Natural killer cell (primary cell): Measurements from ENCODE around the gene WWC2. TPM values are rescaled to one million over a fixed set of nuclear protein-coding genes. Genes with fewer than 3 reads are reported as not detected.

Experiments
- ATAC-seq, 3 donors: fragments of 150-1000 bp in 2 of 3; fragments of 200-7000 bp in 1 of 3; cut with Tn5 transposase; 1 replicate in 1 of 3; 2 replicates in 2 of 3; pipeline ENCODE4 v1.10.0; 2021; ENCODE audit warnings: mild to moderate bottlenecking in 2 of 3, moderate library complexity in 2 of 3
- DNase-seq, 2 donors: peaks; one replicate each; pipeline versions ENCODE4 v3.0.0 to v3.0.0-alpha.2; 2013 to 2021; ENCODE audit warnings: mixed read lengths in 1 of 2
- H3K27ac ChIP-seq: one replicate; pipeline ENCODE4 v1.5.1; 2013; ENCODE audit warnings: mild to moderate bottlenecking, low read length
- H3K27me3 ChIP-seq: one replicate; pipeline ENCODE4 v1.6.1; 2013; ENCODE audit warnings: low read length; ENCODE audit not compliant: control insufficient read depth, insufficient read depth
- H3K36me3 ChIP-seq: one replicate; pipeline ENCODE4 v1.6.1; 2013; ENCODE audit warnings: low read length; ENCODE audit not compliant: control insufficient read depth, insufficient read depth
- H3K4me1 ChIP-seq: one replicate; pipeline ENCODE4 v1.6.1; 2013; ENCODE audit warnings: low read length; ENCODE audit not compliant: control insufficient read depth, insufficient read depth
- H3K4me3 ChIP-seq: one replicate; pipeline ENCODE4 v1.5.1; 2013; ENCODE audit warnings: low read length
- H3K9me3 ChIP-seq: one replicate; pipeline ENCODE4 v1.6.1; 2013; ENCODE audit warnings: low read length; ENCODE audit not compliant: control insufficient read depth, insufficient read depth
- H3K27ac Mint-ChIP-seq, 2 donors: one replicate each; pipeline ENCODE4 v1.8.0; 2022; ENCODE audit warnings: mild to moderate bottlenecking in 2 of 2, mixed read lengths in 2 of 2, moderate library complexity in 1 of 2
- H3K27me3 Mint-ChIP-seq, 2 donors: one replicate each; pipeline ENCODE4 v1.8.0; 2022; ENCODE audit warnings: low read depth in 2 of 2, mixed read lengths in 2 of 2
- H3K36me3 Mint-ChIP-seq: one replicate; pipeline ENCODE4 v1.8.0; 2022; ENCODE audit warnings: mixed read lengths
- H3K4me1 Mint-ChIP-seq, 2 donors: one replicate each; pipeline ENCODE4 v1.8.0; 2022; ENCODE audit warnings: mixed read lengths in 2 of 2
- H3K4me3 Mint-ChIP-seq: one replicate; pipeline ENCODE4 v1.8.0; 2022; ENCODE audit warnings: mild to moderate bottlenecking, moderate library complexity, mixed read lengths
- H3K9me3 Mint-ChIP-seq, 2 donors: one replicate each; pipeline ENCODE4 v1.8.0; 2022; ENCODE audit warnings: mixed read lengths in 2 of 2
- WGBS: methylation state at CpG from one replicate; pipeline ENCODE4 v1.1.7; 2013; ENCODE audit warnings: missing lambda C conversion rate; ENCODE audit not compliant: insufficient coverage; 5-methylcytosine and 5-hydroxymethylcytosine counted together
- intact Hi-C: fragments of 100-400 bp; cut with micrococcal nuclease; formaldehyde crosslinking; loops from one replicate; pipeline ENCODE4 v1.14.2; 2022
- total RNA-seq, 4 donors: library from RNA; stranded (reverse); fragments of 120-200 nt in 1 of 4; gene quantifications; one replicate each; pipeline versions ENCODE4 v1.2.3 to v1.2.4, GENCODE V29; 2013 to 2022
- TF ChIP-seq, protein P1 (sequence below): fragments of 200-600 bp; IDR thresholded peaks from one replicate; pipeline ENCODE4 v1.8.0; 2022; ENCODE audit warnings: antibody characterized with exemption

WWC2 gene
- total RNA-seq, 3 donors from 2014 or later (not counting 1 experiment from before 2014, with no cell fraction given): 8.2 to 22.7 (median 9.2) TPM

DNA sequence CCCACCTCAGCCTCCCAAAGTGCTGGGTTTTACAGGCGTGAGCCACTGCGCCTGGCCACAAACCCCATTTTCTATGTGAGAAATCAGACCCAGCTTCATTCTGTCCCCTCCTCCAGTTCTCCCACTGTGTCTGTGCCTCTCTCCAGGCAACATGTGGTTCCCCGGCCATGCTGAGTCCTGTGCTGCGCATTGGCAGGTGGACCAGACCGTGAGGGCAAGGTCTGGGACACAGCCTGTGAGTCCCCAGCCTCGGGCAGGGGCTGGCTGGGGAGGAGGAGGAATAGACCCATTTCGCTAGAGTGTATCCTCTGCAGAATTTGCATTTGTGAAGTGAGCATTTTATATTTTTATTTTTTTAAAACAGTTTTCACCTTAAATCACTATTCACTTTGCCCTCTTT, 244.7 kb downstream of the WWC2 start:
- Histone ChIP-seq H3K4me3 (no peak overlapping the region), H3K4me1 (peaks cover 16% of the 10 kb centered on the region), H3K27me3 (peaks cover 11% of the 10 kb centered on the region), H3K36me3 (no peaks in the 10 kb centered on the region), H3K9me3 (no peaks in the 10 kb centered on the region), H3K27ac (no peak overlapping the region)
- ATAC-seq (no peak), DNase-seq (no peak)
- TF ChIP-seq, protein P1, sequence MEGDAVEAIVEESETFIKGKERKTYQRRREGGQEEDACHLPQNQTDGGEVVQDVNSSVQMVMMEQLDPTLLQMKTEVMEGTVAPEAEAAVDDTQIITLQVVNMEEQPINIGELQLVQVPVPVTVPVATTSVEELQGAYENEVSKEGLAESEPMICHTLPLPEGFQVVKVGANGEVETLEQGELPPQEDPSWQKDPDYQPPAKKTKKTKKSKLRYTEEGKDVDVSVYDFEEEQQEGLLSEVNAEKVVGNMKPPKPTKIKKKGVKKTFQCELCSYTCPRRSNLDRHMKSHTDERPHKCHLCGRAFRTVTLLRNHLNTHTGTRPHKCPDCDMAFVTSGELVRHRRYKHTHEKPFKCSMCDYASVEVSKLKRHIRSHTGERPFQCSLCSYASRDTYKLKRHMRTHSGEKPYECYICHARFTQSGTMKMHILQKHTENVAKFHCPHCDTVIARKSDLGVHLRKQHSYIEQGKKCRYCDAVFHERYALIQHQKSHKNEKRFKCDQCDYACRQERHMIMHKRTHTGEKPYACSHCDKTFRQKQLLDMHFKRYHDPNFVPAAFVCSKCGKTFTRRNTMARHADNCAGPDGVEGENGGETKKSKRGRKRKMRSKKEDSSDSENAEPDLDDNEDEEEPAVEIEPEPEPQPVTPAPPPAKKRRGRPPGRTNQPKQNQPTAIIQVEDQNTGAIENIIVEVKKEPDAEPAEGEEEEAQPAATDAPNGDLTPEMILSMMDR: no peak
- Mint-ChIP-seq H3K27me3 (peaks cover 0 to 17% of the 10 kb centered on the region in 2 donors), H3K36me3 (no peaks in the 10 kb centered on the region), H3K4me1 (peaks cover 4 to 5% of the 10 kb centered on the region in 2 donors), H3K4me3 (peak overlapping the region; percentile 68), H3K9me3 (no peaks in the 10 kb centered on the region), H3K27ac (no peak overlapping the region)
- 78% methylated on average over 6 of the region's 7 CpGs for WGBS
- intact Hi-C loops: no loop called here

- Histone ChIP-seq H3K4me3 (no peak overlapping the region), H3K36me3 (no peaks in the 10 kb centered on the region), H3K27me3 (peaks cover 11% of the 10 kb centered on the region), H3K27ac (no peak overlapping the region), H3K4me1 (peaks cover 16% of the 10 kb centered on the region), H3K9me3 (no peaks in the 10 kb centered on the region)
- Mint-ChIP-seq H3K27ac (no peak overlapping the region), H3K4me3 (peak overlapping the region; percentile 28), H3K9me3 (no peaks in the 10 kb centered on the region), H3K36me3 (no peaks in the 10 kb centered on the region), H3K4me1 (peaks cover 4 to 5% of the 10 kb centered on the region in 2 donors), H3K27me3 (peaks cover 0 to 17% of the 10 kb centered on the region in 2 donors)
- 91% methylated on average over 15 of the region's 15 CpGs for WGBS
- ATAC-seq (no peak), DNase-seq (no peak)
- TF ChIP-seq, protein P1: no peak
- intact Hi-C loops: no loop called here
These were observed 245.6 kb downstream of the WWC2 start for GRCh38 chr4:183344523-183345255.

DNA sequence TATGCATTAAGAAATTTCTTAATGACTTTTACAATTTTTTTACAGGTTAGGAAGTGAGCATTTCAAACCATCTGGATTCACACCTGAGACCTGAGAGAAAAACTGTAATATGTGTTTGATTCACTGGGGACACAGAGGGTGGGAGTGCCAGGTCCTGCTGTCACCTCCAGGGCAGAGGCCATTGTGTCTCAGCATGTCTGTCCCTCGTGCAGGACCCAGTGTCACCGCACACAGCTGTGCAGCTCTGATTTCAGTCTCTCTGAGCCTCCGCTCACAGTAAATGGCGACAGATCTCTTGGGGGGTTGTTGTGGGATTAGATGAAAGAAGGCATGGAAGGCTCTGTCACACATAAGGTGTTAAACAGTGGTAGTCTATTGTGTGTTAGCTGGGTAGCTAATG, 246.2 kb downstream of the WWC2 start:
- Histone ChIP-seq H3K4me1 (peaks cover 16% of the 10 kb centered on the region), H3K27me3 (peaks cover 11% of the 10 kb centered on the region), H3K27ac (no peak overlapping the region), H3K4me3 (no peak overlapping the region), H3K9me3 (no peaks in the 10 kb centered on the region), H3K36me3 (no peaks in the 10 kb centered on the region)
- Mint-ChIP-seq H3K27me3 (peaks cover 1 to 16% of the 10 kb centered on the region in 2 donors), H3K4me1 (peaks cover 4 to 5% of the 10 kb centered on the region in 2 donors), H3K27ac (no peak overlapping the region), H3K9me3 (no peaks in the 10 kb centered on the region), H3K4me3 (no peak overlapping the region), H3K36me3 (no peaks in the 10 kb centered on the region)
- no peak for DNase-seq
- intact Hi-C loops: no loop called here
- TF ChIP-seq, protein P1: no peak
- ATAC-seq: no peak
- WGBS: 88% methylated on average over 4 of the region's 4 CpGs

GRCh38 chr4:183347146-183347545, 248.1 kb downstream of the WWC2 start:
- DNase-seq (no peak), ATAC-seq (no peak)
- Histone ChIP-seq H3K9me3 (no peaks in the 10 kb centered on the region), H3K4me3 (no peak overlapping the region), H3K36me3 (no peaks in the 10 kb centered on the region), H3K4me1 (peaks cover 16% of the 10 kb centered on the region), H3K27me3 (peaks cover 11% of the 10 kb centered on the region), H3K27ac (no peak overlapping the region)
- Mint-ChIP-seq H3K4me3 (no peak overlapping the region), H3K9me3 (no peaks in the 10 kb centered on the region), H3K27me3 (peaks cover 9 to 27% of the 10 kb centered on the region in 2 donors), H3K27ac (no peak overlapping the region), H3K4me1 (peaks cover 4 to 5% of the 10 kb centered on the region in 2 donors), H3K36me3 (no peaks in the 10 kb centered on the region)
- intact Hi-C loops: no loop called here
- TF ChIP-seq, protein P1: no peak
- 80% methylated on average over 8 of the region's 8 CpGs for WGBS
